Prostate gland (tissue), 2 donors: ENCODE results near the gene GLRA3.
A peak's percentile ranks its signal among the peaks of the same experiment; 100 is the strongest.

Experiments
- POLR2A ChIP-seq: fragments of 450-650 bp; IDR thresholded peaks from one replicate; pipeline ENCODE4 v1.6.1; 2016; ENCODE audit warnings: antibody characterized with exemption, mild to moderate bottlenecking
- POLR2AphosphoS5 ChIP-seq: sonication (generic); formaldehyde crosslinking; IDR thresholded peaks from one replicate; pipeline ENCODE4 v1.6.1; 2017; ENCODE audit warnings: antibody characterized with exemption
- TF ChIP-seq, protein P1 (sequence below), 4 experiments: fragments of 200-600 bp in 2 of 4; fragments of 450-650 bp in 2 of 4; sonication (generic) in 2 of 4; IDR thresholded peaks; 1 replicate in 3 of 4; 2 replicates in 1 of 4; pipeline ENCODE4 v1.5.1; 2016 to 2019; ENCODE audit warnings: antibody characterized with exemption in 4 of 4, mild to moderate bottlenecking in 2 of 4, moderate library complexity in 2 of 4

DNA sequence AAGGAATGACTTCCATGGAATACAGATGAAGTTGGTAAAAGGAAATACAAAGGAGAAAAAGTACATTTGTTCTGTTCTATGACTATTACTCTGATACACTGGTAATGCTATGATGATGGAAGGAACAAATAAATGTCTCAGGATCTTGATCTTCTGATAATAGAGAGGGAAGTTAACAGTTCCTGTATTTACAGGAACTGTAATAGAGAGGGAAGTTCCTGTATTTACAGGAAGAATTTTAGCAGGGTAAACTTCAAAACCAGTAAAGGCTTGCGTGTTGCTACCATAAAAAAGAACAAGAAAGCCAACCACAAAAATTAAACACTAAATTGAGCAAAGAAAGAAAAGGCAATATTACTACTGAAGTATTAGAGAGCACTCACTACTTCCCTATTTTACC, 215.1 kb downstream of the GLRA3 start:
- TF ChIP-seq POLR2A (no peak), POLR2AphosphoS5 (peak; percentile 23)
- TF ChIP-seq, protein P1, sequence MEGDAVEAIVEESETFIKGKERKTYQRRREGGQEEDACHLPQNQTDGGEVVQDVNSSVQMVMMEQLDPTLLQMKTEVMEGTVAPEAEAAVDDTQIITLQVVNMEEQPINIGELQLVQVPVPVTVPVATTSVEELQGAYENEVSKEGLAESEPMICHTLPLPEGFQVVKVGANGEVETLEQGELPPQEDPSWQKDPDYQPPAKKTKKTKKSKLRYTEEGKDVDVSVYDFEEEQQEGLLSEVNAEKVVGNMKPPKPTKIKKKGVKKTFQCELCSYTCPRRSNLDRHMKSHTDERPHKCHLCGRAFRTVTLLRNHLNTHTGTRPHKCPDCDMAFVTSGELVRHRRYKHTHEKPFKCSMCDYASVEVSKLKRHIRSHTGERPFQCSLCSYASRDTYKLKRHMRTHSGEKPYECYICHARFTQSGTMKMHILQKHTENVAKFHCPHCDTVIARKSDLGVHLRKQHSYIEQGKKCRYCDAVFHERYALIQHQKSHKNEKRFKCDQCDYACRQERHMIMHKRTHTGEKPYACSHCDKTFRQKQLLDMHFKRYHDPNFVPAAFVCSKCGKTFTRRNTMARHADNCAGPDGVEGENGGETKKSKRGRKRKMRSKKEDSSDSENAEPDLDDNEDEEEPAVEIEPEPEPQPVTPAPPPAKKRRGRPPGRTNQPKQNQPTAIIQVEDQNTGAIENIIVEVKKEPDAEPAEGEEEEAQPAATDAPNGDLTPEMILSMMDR (IDR thresholded peaks at IDR 0.05) = no peak
